Smooth muscle cell (in vitro differentiated cells): ENCODE measurements around the gene COPE. TPM values are rescaled to one million over a fixed set of nuclear protein-coding genes. Genes with fewer than 3 reads are reported as not detected.

Experiments
- DNase-seq: peaks from one replicate; lab custom pipeline; 2025; ENCODE audit not compliant: unreplicated experiment; lab: John Stamatoyannopoulos, UW
- H2AFZ ChIP-seq: fragments of 200-600 bp; sonication (generic); 2 replicates; pipeline ENCODE4 v1.6.0; 2016; ENCODE audit warnings: antibody characterized with exemption, low read depth, mild to moderate bottlenecking
- H3F3A ChIP-seq: fragments of 200-600 bp; sonication (generic); 2 replicates; pipeline ENCODE4 v1.6.0; 2017; ENCODE audit warnings: antibody characterized with exemption, low read depth
- H3K27ac ChIP-seq: fragments of 200-600 bp; sonication (generic); 2 replicates; pipeline ENCODE4 v1.5.1; 2016; ENCODE audit warnings: low read depth, mild to moderate bottlenecking
- H3K27me3 ChIP-seq: fragments of 200-600 bp; sonication (generic); 2 replicates; pipeline ENCODE4 v1.6.1; 2016; ENCODE audit warnings: low read depth, mild to moderate bottlenecking
- H3K36me3 ChIP-seq: fragments of 200-600 bp; sonication (generic); 2 replicates; pipeline ENCODE4 v1.5.1; 2016; ENCODE audit warnings: low read depth
- H3K4me1 ChIP-seq: fragments of 200-600 bp; sonication (generic); 2 replicates; pipeline ENCODE4 v1.5.1; 2016; ENCODE audit warnings: low read depth
- H3K4me2 ChIP-seq: fragments of 200-600 bp; sonication (generic); 2 replicates; pipeline ENCODE4 v1.6.0; 2016; ENCODE audit warnings: mild to moderate bottlenecking
- H3K4me3 ChIP-seq: fragments of 200-600 bp; sonication (generic); 2 replicates; pipeline ENCODE4 v1.5.1; 2016; ENCODE audit warnings: mild to moderate bottlenecking
- H3K79me2 ChIP-seq: fragments of 200-600 bp; sonication (generic); 2 replicates; pipeline ENCODE4 v1.6.0; 2016; ENCODE audit warnings: low read depth, mild to moderate bottlenecking
- H3K9ac ChIP-seq: fragments of 200-600 bp; sonication (generic); 2 replicates; pipeline ENCODE4 v1.6.0; 2016; ENCODE audit warnings: low read depth
- H3K9me3 ChIP-seq: fragments of 200-600 bp; sonication (generic); replicated peaks from 2 replicates; pipeline ENCODE4 v1.5.1; 2016; ENCODE audit warnings: low read depth
- H4K20me1 ChIP-seq: fragments of 200-600 bp; sonication (generic); 2 replicates; pipeline ENCODE4 v1.6.0; 2016; ENCODE audit warnings: low read depth
- CTCF ChIP-seq: fragments of 200-600 bp; sonication (generic); IDR thresholded peaks from 2 replicates; pipeline ENCODE4 v1.5.1; 2017; ENCODE audit warnings: borderline replicate concordance, mild to moderate bottlenecking, antibody characterized with exemption; ENCODE audit not compliant: insufficient read depth, poor library complexity, severe bottlenecking
- WGBS: methylation state at CpG from one replicate; pipeline ENCODE4 v1.1.7; 2016; ENCODE audit warnings: low lambda C conversion rate; 5-methylcytosine and 5-hydroxymethylcytosine counted together
- polyA plus RNA-seq: library from polyadenylated mRNA; unstranded; fragments of >200 nt; fragmentation: Nextera tagmentation; extraction: Ambion mirVana; gene quantifications from 2 replicates; pipeline ENCODE4 v1.2.1, GENCODE V29; 2016
- total RNA-seq: library from RNA; depleted of rRNA; stranded (reverse); fragments of >200 nt; gene quantifications from 2 replicates; pipeline ENCODE4 v1.2.3, GENCODE V29; 2014

Gene COPE
- total and polyA plus RNA-seq, 2 experiments from 2014 or later = 236 to 497 TPM

- no peaks in the 10 kb centered on the region for H3F3A ChIP-seq
- H3K27me3 ChIP-seq = no peaks in the 10 kb centered on the region
- TF ChIP-seq CTCF = no peak
- H3K36me3 ChIP-seq = no peaks in the 10 kb centered on the region
- 93% methylated on average over 23 of the region's 25 CpGs for WGBS
- no peaks in the 10 kb centered on the region for H4K20me1 ChIP-seq
- no peak overlapping the region for H3K27ac ChIP-seq
- DNase-seq = no peak
- no peaks in the 10 kb centered on the region for H3K4me1 ChIP-seq
- H3K4me2 ChIP-seq = no peak overlapping the region
- H3K79me2 ChIP-seq = no peaks in the 10 kb centered on the region
- no peak overlapping the region for H3K4me3 ChIP-seq
- H3K9me3 ChIP-seq = no peaks in the 10 kb centered on the region
- no peak overlapping the region for H2AFZ ChIP-seq
- no peak overlapping the region for H3K9ac ChIP-seq
Observed at GRCh38 chr19:18878058-18878797, 41.0 kb downstream of the COPE start.

- Histone ChIP-seq H3K36me3 (no peaks in the 10 kb centered on the region), H3K4me2 (no peak overlapping the region), H2AFZ (no peak overlapping the region), H4K20me1 (no peaks in the 10 kb centered on the region), H3K79me2 (no peaks in the 10 kb centered on the region), H3K27ac (no peak overlapping the region), H3K4me3 (no peak overlapping the region), H3K9me3 (no peaks in the 10 kb centered on the region), H3K27me3 (no peaks in the 10 kb centered on the region), H3K4me1 (no peaks in the 10 kb centered on the region), H3K9ac (no peak overlapping the region), H3F3A (no peaks in the 10 kb centered on the region)
- DNase-seq = no peak
- TF ChIP-seq CTCF = no peak
- WGBS = 97% methylated on average over 7 of the region's 7 CpGs
Observed at GRCh38 chr19:18876865-18877264, 42.3 kb downstream of the COPE start.

- no peaks in the 10 kb centered on the region for H3K27me3 ChIP-seq
- no peak for DNase-seq
- 89% methylated on average over 5 of the region's 5 CpGs for WGBS
Observed at GRCh38 chr19:18875726-18876125, 43.5 kb downstream of the COPE start.

More at GRCh38 chr19:18875726-18876125, 43.5 kb downstream of the COPE start:
- Histone ChIP-seq H3F3A (no peaks in the 10 kb centered on the region), H4K20me1 (no peaks in the 10 kb centered on the region), H3K27ac (no peak overlapping the region), H2AFZ (no peak overlapping the region), H3K4me2 (no peak overlapping the region), H3K36me3 (no peaks in the 10 kb centered on the region), H3K4me1 (no peaks in the 10 kb centered on the region), H3K79me2 (no peaks in the 10 kb centered on the region), H3K9me3 (no peaks in the 10 kb centered on the region), H3K9ac (no peak overlapping the region), H3K4me3 (no peak overlapping the region)
- no peak for TF ChIP-seq CTCF
